ENCODE measurements around the gene ANKRD55.
"Not testable (repeated sequence)": the region's sequence is repeated elsewhere in the genome, so short reads cannot be mapped to it uniquely, and the experiment has no call there.

The ANKRD55 gene

DNA sequence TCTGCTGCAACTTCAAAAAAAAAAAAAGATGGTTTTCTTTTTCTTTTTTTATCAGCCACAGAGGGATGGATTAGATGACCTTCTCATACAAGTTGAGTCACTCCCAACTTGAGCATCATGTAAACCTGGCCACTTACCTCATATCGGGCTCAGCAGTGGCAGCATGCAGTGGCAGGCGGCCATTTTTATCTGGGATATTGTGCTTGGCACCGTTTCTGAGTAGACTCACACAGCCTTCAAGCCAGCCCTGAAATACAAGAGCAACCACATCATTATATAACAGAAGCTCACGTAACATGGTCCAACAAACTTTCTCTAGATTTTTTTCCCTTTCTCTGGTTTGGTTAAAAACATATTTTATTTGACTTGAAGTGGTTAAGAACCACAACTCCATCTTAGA, 62.6 kb downstream of the ANKRD55 start:
- DNase-seq (ENCODE audit: low spot score in 2 of 2) = no peak
- Mint-ChIP-seq H3K4me3 (no peak overlapping the region), H3K27ac (ENCODE audit: low read depth) (no peak overlapping the region), H3K36me3 (ENCODE audit: insufficient read depth) (no peaks in the 10 kb centered on the region), H3K4me1 (no peaks in the 10 kb centered on the region), H3K27me3 (peaks cover 54% of the 10 kb centered on the region), H3K9me3 (no peaks in the 10 kb centered on the region)
- ATAC-seq (replicated peaks; ENCODE audit: extremely low read depth, poor library complexity, severe bottlenecking) = no peak

DNA sequence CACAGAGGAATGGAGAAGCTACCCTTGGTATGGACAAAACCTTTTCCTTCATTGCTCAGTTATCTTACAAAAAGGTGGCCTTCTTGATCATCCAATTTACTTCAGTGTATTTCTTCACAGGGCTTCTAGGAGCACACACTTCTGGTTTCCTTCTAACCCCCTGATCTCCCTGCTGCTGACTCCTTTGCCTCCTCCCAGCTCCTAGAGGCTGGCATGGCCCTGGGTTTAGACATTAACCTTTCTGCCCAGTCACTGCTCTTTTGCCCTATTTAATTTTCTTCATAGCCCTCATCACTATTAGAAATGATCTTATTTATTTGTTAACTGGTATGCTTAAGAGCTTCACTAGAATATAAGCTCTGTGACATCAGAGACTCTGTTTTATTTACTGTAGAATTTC, 63.2 kb downstream of the ANKRD55 start:
- no peaks in the 10 kb centered on the region for H3K9me3 Mint-ChIP-seq
- peaks cover 49% of the 10 kb centered on the region for H3K27me3 Mint-ChIP-seq
- ATAC-seq (replicated peaks; ENCODE audit: extremely low read depth, poor library complexity, severe bottlenecking) (no peak), DNase-seq (ENCODE audit: low spot score in 2 of 2) (no peak)
- H3K27ac Mint-ChIP-seq (ENCODE audit: low read depth) = no peak overlapping the region
- no peaks in the 10 kb centered on the region for H3K36me3 Mint-ChIP-seq (ENCODE audit: insufficient read depth)
- no peaks in the 10 kb centered on the region for H3K4me1 Mint-ChIP-seq
- no peak overlapping the region for H3K4me3 Mint-ChIP-seq

DNA sequence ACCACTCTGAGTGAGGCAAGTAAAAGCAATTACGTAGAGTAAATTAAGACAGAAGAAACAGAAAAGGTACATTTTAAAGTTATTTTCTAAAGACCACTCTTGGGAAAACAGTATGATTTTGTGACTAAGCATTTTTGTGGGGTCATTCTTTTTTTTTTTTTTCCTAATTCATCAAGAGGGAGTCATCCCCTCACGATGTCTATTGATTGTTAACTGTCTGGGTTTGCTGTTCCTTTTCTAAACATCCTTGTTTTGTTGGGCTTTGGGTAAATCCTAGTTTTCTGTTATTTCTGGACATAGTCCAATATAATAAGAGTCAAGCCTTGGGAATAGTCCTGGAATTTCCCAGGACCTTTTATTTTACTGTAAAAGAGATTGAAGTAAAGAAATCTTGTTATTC, 63.8 kb downstream of the ANKRD55 start:
- no peak for ATAC-seq (replicated peaks; ENCODE audit: extremely low read depth, poor library complexity, severe bottlenecking)
- no peaks in the 10 kb centered on the region for H3K4me1 Mint-ChIP-seq

DNA sequence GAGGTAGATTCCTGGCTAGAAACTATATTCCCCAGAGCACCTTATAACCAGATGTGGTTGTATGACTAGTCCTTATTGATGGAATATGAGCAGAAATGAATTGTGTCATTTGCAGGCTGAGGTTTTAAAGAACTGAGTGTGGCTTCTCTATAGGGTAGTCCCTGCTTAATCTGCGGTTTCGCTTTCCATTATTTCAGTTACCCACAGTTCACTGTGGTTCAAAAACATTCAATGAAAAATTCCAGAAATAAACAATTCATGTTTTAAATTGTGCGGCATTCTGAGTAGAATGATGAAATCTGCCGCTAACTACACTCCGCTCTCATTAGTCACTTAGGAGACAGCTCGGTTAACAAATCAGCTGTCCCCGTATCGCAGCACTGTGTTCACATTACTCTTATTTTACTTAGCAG, 65.1 kb downstream of the ANKRD55 start:
- Mint-ChIP-seq H3K9me3 (no peaks in the 10 kb centered on the region), H3K4me1 (no peaks in the 10 kb centered on the region), H3K36me3 (ENCODE audit: insufficient read depth) (no peaks in the 10 kb centered on the region), H3K4me3 (no peak overlapping the region), H3K27me3 (peaks cover 42% of the 10 kb centered on the region), H3K27ac (ENCODE audit: low read depth) (no peak overlapping the region)
- no peak for ATAC-seq (replicated peaks; ENCODE audit: extremely low read depth, poor library complexity, severe bottlenecking)
- DNase-seq (ENCODE audit: low spot score in 2 of 2) = no peak

More for the DNA sequence above, 63.8 kb downstream of the ANKRD55 start:
- Mint-ChIP-seq H3K36me3 (ENCODE audit: insufficient read depth) (no peaks in the 10 kb centered on the region), H3K27ac (ENCODE audit: low read depth) (no peak overlapping the region), H3K9me3 (no peaks in the 10 kb centered on the region), H3K27me3 (peaks cover 42% of the 10 kb centered on the region), H3K4me3 (no peak overlapping the region)
- no peak for DNase-seq (ENCODE audit: low spot score in 2 of 2)

DNA sequence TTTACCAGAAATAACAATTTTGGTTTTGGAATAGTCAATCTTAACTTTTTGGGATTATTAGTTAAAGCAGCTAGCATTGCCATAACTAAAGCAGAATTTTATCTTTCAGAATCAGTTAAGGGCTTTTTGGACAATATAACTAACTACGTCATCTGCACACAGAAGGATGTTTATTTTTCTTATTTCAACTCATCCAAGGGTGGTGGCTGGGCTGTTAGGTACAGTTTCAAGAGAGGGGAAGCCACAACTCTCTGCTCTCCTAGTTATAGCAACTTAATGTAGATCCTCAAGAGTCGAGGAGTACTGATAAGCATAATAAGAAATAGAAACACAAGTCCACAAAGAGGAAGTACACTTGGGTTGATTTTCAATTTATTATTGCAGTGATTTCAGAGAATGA, 65.6 kb downstream of the ANKRD55 start:
- no peaks in the 10 kb centered on the region for H3K36me3 Mint-ChIP-seq (ENCODE audit: insufficient read depth)
- H3K4me1 Mint-ChIP-seq = no peaks in the 10 kb centered on the region
- ATAC-seq (replicated peaks; ENCODE audit: extremely low read depth, poor library complexity, severe bottlenecking) (no peak), DNase-seq (ENCODE audit: low spot score in 2 of 2) (no peak)
- no peak overlapping the region for H3K4me3 Mint-ChIP-seq
- H3K27ac Mint-ChIP-seq (ENCODE audit: low read depth) = no peak overlapping the region
- H3K27me3 Mint-ChIP-seq = peaks cover 42% of the 10 kb centered on the region
- H3K9me3 Mint-ChIP-seq = no peaks in the 10 kb centered on the region

DNA sequence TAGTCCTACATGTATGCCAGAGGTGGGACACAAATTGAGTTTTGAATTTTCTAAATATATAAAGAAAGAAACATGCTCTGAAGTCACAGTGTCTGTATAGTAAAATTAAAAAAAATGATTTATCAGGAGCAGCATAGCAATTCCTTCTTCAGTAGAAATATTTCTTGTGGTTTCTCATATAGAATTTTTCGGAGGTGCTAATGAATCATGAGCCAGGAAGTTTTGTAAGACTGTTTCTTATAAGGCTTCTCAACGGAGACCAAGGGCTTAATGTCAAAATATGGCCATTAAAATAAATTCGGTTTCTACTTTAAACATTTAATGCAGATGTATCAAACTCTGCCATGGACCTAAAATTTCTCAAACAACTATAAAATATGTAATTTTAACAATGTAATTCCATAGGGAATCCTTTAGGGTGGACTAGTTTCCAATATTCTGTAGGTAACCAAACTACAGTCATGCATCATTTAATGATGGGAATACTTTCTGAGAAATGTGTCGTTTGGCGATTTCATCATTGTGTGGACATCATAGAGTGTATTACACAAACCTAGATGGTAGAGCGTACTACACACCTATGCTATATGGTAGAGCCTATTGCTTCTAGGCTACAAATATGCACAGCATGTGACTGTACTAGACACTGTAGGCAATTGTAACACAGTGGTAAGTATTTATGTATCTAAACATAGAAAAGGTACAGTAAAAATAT, 66.3 kb downstream of the ANKRD55 start:
- Mint-ChIP-seq H3K4me3 (no peak overlapping the region), H3K36me3 (ENCODE audit: insufficient read depth) (no peaks in the 10 kb centered on the region), H3K27me3 (peaks cover 39% of the 10 kb centered on the region), H3K9me3 (no peaks in the 10 kb centered on the region), H3K27ac (ENCODE audit: low read depth) (no peak overlapping the region), H3K4me1 (peaks cover 2% of the 10 kb centered on the region)
- DNase-seq (ENCODE audit: low spot score in 2 of 2) (no peak), ATAC-seq (replicated peaks; ENCODE audit: extremely low read depth, poor library complexity, severe bottlenecking) (no peak)

DNA sequence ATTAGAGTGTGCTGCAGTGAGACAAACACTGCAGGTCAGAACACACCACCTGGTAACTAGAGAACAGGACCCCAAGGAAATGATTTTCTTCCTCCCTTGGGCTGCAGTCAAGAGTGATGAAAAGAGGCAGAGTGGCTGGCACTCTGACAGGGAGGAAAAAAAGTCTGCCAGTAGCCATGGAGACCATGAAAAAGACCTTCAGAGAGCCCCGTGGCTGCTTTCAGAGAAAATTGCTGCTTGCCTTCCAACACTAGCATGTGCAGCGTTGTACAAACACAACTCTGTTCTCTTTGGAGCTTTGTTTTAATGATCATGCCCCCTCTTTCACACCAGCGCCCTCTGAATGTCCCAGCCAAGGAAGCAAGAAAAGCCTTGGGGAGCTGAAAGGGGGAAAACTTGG, 68.8 kb downstream of the ANKRD55 start:
- ATAC-seq (replicated peaks; ENCODE audit: extremely low read depth, poor library complexity, severe bottlenecking) (no peak), DNase-seq (ENCODE audit: low spot score in 2 of 2) (no peak)
- Mint-ChIP-seq H3K4me1 (peaks cover 7% of the 10 kb centered on the region), H3K36me3 (ENCODE audit: insufficient read depth) (no peaks in the 10 kb centered on the region), H3K27me3 (peaks cover 16% of the 10 kb centered on the region), H3K4me3 (no peak overlapping the region), H3K27ac (ENCODE audit: low read depth) (no peak overlapping the region), H3K9me3 (no peaks in the 10 kb centered on the region)

DNA sequence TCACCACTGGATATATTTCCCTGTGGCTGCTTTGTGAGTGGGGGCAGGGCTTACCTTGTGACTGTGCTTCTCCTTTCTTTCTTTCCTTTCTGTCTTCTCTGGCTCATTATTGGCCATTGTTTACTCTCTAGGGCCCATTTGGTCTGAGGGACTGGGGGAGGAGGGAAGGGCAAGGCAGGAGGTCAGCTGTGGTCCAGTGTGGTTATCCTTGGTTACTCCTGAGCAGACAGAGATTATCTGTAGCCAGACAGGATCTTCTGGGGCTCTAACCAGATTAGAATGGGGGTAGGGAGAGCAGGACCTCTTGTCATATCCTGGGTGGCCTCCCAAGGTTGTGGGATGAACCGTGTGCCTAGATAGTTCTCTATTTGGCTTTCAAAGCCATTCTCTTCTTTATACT, 71.2 kb downstream of the ANKRD55 start:
- H3K27ac Mint-ChIP-seq (ENCODE audit: low read depth) = no peak overlapping the region
- DNase-seq (ENCODE audit: low spot score in 2 of 2) (no peak), ATAC-seq (replicated peaks; ENCODE audit: extremely low read depth, poor library complexity, severe bottlenecking) (no peak)
- peaks cover 16% of the 10 kb centered on the region for H3K27me3 Mint-ChIP-seq
- H3K4me3 Mint-ChIP-seq = no peak overlapping the region
- peaks cover 14% of the 10 kb centered on the region for H3K4me1 Mint-ChIP-seq
- H3K36me3 Mint-ChIP-seq (ENCODE audit: insufficient read depth) = no peaks in the 10 kb centered on the region
- H3K9me3 Mint-ChIP-seq = no peaks in the 10 kb centered on the region

DNA sequence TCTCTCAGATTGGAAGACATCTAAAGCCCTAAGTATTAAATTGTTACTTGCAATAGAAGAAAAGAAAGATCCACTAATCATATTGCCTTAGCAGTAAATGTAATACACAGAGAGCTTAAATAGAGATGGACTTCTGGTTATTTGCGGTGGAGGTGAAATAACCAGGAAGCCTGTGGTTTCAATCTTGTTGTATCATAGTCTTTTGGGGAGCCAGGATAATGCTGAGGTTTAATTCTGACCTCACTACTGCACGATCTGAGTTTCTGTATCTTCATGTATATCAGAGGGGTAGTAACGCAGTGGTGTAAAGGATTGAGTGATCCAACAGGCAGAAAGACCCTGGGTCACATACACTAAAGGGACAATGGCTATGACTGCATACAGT, 71.7 kb downstream of the ANKRD55 start:
- no peaks in the 10 kb centered on the region for H3K9me3 Mint-ChIP-seq
- H3K27me3 Mint-ChIP-seq = peaks cover 16% of the 10 kb centered on the region
- no peak overlapping the region for H3K27ac Mint-ChIP-seq (ENCODE audit: low read depth)
- ATAC-seq (replicated peaks; ENCODE audit: extremely low read depth, poor library complexity, severe bottlenecking) (no peak), DNase-seq (ENCODE audit: low spot score in 2 of 2) (no peak)
- no peaks in the 10 kb centered on the region for H3K36me3 Mint-ChIP-seq (ENCODE audit: insufficient read depth)
- H3K4me3 Mint-ChIP-seq = no peak overlapping the region
- peaks cover 19% of the 10 kb centered on the region for H3K4me1 Mint-ChIP-seq

DNA sequence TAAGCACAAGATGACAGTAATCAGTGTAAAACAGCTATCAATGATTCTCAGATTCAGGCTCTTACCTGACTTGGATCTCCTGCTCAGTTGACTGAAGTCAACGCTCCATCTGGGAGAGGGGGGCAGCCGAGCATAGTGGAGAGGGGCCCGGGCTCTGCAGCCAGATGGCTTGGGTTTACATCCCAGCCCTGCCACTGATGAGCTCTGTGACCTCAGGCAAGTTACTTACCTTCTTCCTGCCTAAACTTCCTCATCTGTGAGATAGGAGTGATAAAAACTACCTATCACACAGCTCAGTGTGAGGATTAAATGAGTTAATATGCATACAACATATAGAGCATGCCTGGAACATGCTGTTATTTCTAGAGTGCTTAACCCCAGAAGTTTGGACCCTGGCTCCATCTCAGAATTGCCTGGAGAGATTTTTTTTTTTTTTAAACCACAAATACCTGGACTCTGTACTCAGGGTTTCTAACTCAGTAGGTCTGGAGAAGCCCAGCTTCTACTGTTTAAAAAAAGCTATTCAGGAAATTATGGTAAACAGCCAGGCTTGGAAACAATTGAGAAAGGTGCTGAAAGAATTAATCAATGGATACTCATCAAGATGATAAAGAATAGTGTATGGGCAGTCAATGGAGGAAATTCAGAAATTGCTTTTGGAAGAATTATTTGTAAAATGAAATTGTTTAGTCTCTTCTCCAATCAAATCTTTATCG, 72.2 kb downstream of the ANKRD55 start:
- no peak for ATAC-seq (replicated peaks; ENCODE audit: extremely low read depth, poor library complexity, severe bottlenecking)
- no peaks in the 10 kb centered on the region for H3K9me3 Mint-ChIP-seq

DNA sequence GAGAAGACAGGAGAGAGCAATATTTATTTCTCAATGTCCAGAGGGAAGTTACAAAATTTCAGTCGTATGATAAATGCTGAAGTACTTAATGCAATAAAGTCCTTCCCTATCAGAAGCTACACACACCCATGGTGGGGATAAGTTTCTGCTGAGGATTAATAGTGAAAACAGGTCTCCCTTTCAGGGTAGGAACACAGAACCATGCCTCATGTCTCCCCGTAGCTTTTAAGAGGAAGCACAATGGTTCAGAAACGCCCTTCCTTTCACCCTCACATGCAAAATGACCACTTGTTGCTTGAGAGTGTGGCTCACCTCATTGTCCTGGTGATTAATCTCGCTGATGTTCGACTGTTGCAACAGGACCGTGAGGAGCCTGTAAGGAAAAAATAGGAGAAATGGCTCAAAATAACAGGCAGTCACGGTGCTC, 73.6 kb downstream of the ANKRD55 start:
- ATAC-seq (replicated peaks; ENCODE audit: extremely low read depth, poor library complexity, severe bottlenecking) = no peak
- Mint-ChIP-seq H3K4me3 (no peak overlapping the region), H3K27me3 (peaks cover 16% of the 10 kb centered on the region), H3K27ac (ENCODE audit: low read depth) (no peak overlapping the region), H3K4me1 (peaks cover 35% of the 10 kb centered on the region), H3K9me3 (no peaks in the 10 kb centered on the region), H3K36me3 (ENCODE audit: insufficient read depth) (peaks cover 2% of the 10 kb centered on the region)
- no peak for DNase-seq (ENCODE audit: low spot score in 2 of 2)

More for the DNA sequence above, 72.2 kb downstream of the ANKRD55 start:
- H3K36me3 Mint-ChIP-seq (ENCODE audit: insufficient read depth) = no peaks in the 10 kb centered on the region
- peaks cover 16% of the 10 kb centered on the region for H3K27me3 Mint-ChIP-seq
- H3K4me3 Mint-ChIP-seq = no peak overlapping the region
- no peak for DNase-seq (ENCODE audit: low spot score in 2 of 2)
- peaks cover 24% of the 10 kb centered on the region for H3K4me1 Mint-ChIP-seq
- H3K27ac Mint-ChIP-seq (ENCODE audit: low read depth) = no peak overlapping the region

DNA sequence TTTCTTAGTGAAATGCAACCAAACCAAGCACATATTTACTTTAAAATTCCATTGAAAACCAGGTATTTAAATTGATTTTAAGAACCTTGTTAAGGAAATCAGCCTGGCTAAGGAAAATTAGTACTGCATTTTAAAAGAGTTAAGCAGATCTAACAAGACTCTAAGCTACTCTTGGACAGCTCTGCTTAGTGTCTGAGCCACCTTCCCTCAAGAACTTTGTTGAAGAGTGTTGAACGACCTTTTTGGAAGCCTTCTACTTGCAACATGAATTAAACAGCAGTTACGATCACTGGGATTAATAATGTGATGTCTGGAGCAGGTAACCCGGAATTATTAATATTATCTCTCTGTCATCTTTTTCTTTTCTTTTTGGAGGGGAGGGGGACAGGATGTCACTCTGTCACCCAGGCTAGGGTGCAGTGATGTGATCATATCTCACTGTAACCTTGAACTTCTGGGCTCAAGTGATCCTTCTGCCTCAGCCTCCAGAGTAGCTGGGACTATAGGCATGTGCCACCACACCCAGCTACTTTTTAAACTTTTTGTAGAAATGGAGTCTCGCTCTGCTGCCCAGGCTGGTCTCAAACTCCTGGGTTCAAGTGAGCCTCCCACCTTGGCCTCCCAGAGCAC, 74.7 kb downstream of the ANKRD55 start:
- H3K4me3 Mint-ChIP-seq = no peak overlapping the region
- H3K27me3 Mint-ChIP-seq = peaks cover 8% of the 10 kb centered on the region
- H3K4me1 Mint-ChIP-seq = peaks cover 38% of the 10 kb centered on the region
- ATAC-seq (replicated peaks; ENCODE audit: extremely low read depth, poor library complexity, severe bottlenecking) (no peak), DNase-seq (ENCODE audit: low spot score in 2 of 2) (no peak)
- no peaks in the 10 kb centered on the region for H3K9me3 Mint-ChIP-seq
- peaks cover 2% of the 10 kb centered on the region for H3K36me3 Mint-ChIP-seq (ENCODE audit: insufficient read depth)
- H3K27ac Mint-ChIP-seq (ENCODE audit: low read depth) = no peak overlapping the region

DNA sequence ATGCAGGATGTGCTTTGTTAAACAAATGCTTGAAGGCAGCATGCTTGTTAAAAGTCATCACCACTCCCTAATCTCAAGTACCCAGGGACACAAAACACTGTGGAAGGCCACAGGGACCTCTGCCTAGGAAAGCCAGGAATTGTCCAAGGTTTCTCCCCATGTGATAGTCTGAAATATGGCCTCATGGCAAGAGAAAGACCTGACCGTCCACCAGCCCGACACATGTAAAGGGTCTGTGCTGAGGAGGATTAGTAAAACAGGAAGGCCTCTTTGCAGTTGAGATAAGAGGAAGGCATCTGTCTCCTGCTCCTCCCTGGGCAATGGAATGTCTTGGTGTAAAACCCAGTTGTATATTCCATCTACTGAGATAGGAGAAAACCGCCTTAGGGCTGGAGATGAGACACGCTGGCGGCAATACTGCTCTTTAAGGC, 75.9 kb downstream of the ANKRD55 start:
- H3K4me1 Mint-ChIP-seq = peaks cover 50% of the 10 kb centered on the region
- not testable (repeated sequence) for ATAC-seq (replicated peaks; ENCODE audit: extremely low read depth, poor library complexity, severe bottlenecking); H3K4me3 Mint-ChIP-seq; H3K9me3 Mint-ChIP-seq; H3K36me3 Mint-ChIP-seq (ENCODE audit: insufficient read depth); DNase-seq (ENCODE audit: low spot score in 2 of 2); H3K27me3 Mint-ChIP-seq
- H3K27ac Mint-ChIP-seq (ENCODE audit: low read depth) = peak overlapping the region; percentile 60
